H1 (cell line): ENCODE data around the gene DENND5B.

ENCODE experiments used
- CHD1 ChIP-seq: IDR thresholded peaks from 2 replicates; pipeline ENCODE4 v1.6.1; 2012; ENCODE audit warnings: low read depth, low read length, improper control_type of control experiment
- GTF2F1 ChIP-seq: IDR thresholded peaks from 2 replicates; pipeline ENCODE4 v1.6.1; 2012; ENCODE audit warnings: low read depth, low read length, improper control_type of control experiment, borderline replicate concordance
- JUN ChIP-seq: IDR thresholded peaks from 2 replicates; pipeline ENCODE4 v1.6.1; 2011; ENCODE audit warnings: low read depth, mild to moderate bottlenecking, improper control_type of control experiment, low read length
- MAFK ChIP-seq: IDR thresholded peaks from 2 replicates; pipeline ENCODE4 v1.6.1; 2012; ENCODE audit warnings: low read depth, mild to moderate bottlenecking, improper control_type of control experiment, low read length
- POLR2AphosphoS5 ChIP-seq: IDR thresholded peaks from 2 replicates; pipeline ENCODE4 v1.6.1; 2011; ENCODE audit warnings: low read depth, low read length
- TF ChIP-seq, protein P1 (sequence below): IDR thresholded peaks from 2 replicates; pipeline ENCODE4 v1.6.1; 2012; ENCODE audit warnings: inconsistent platforms
- TF ChIP-seq, protein P2 (sequence below), 3 experiments: IDR thresholded peaks; 1 replicate in 2 of 3; 2 replicates in 1 of 3; pipeline versions ENCODE4 v1.5.1 to v1.6.1; 2011; ENCODE audit warnings: low read length in 3 of 3, mild to moderate bottlenecking in 3 of 3, inconsistent platforms in 2 of 3, low read depth in 1 of 3, moderate library complexity in 1 of 3; ENCODE audit not compliant: insufficient read depth in 1 of 3; ENCODE audit errors: control extremely low read depth in 1 of 3

DNA sequence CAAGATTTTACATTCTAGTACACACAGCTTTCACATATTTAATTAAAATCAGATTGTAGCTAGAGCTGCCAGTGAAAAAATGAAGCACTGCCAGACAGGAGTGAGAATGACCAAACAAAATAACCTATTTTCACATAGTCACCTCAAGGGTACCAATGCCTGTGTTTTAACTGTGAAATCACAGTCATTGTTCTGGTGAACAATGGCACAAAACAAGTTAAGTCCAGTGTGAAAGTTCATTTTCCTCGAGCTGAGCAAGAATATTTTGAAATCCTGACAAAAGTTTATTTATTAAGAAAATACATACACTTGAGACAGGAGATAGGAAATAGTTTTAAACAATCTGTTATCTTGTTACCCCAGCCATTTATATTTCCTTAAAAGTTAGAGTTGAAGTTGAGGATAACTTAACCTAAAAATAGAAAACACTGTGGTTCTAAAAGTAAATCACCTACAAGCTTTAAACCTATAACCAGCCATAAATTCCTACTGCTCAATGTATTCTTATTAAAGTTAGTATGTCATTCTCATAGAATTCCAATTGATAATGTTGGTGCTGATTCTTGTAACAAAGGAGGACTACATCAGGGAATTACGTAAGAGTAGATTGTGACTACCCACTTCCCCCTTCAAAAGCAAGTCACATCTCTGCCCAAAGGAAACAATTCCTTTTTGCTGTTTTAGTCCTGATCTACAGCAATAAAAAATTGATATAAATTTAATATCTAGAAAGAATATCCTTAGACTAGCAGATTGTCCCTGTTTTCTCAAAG, 15.9 kb downstream of the DENND5B start:
- TF ChIP-seq, protein P1, sequence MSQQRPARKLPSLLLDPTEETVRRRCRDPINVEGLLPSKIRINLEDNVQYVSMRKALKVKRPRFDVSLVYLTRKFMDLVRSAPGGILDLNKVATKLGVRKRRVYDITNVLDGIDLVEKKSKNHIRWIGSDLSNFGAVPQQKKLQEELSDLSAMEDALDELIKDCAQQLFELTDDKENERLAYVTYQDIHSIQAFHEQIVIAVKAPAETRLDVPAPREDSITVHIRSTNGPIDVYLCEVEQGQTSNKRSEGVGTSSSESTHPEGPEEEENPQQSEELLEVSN: no peak
- no peak for TF ChIP-seq CHD1
- TF ChIP-seq, protein P2, sequence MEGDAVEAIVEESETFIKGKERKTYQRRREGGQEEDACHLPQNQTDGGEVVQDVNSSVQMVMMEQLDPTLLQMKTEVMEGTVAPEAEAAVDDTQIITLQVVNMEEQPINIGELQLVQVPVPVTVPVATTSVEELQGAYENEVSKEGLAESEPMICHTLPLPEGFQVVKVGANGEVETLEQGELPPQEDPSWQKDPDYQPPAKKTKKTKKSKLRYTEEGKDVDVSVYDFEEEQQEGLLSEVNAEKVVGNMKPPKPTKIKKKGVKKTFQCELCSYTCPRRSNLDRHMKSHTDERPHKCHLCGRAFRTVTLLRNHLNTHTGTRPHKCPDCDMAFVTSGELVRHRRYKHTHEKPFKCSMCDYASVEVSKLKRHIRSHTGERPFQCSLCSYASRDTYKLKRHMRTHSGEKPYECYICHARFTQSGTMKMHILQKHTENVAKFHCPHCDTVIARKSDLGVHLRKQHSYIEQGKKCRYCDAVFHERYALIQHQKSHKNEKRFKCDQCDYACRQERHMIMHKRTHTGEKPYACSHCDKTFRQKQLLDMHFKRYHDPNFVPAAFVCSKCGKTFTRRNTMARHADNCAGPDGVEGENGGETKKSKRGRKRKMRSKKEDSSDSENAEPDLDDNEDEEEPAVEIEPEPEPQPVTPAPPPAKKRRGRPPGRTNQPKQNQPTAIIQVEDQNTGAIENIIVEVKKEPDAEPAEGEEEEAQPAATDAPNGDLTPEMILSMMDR (IDR thresholded peaks at IDR 0.05; ENCODE audit: control extremely low read depth in 1 of 3, insufficient read depth in 1 of 3, low read depth in 1 of 3, low read length in 3 of 3): no peak
- no peak for TF ChIP-seq GTF2F1
- no peak for TF ChIP-seq POLR2AphosphoS5
- TF ChIP-seq JUN: no peak
- TF ChIP-seq MAFK: no peak
